Neural progenitor cell (in vitro differentiated cells): Measurements from ENCODE around the gene ANKRD6.

Experiments used
- EZH2 ChIP-seq: fragments of 200-600 bp; sonication (generic); IDR thresholded peaks from 2 replicates; pipeline ENCODE4 v1.6.1; 2017; ENCODE audit warnings: antibody characterized with exemption, mild to moderate bottlenecking, moderate library complexity
- EZH2phosphoT487 ChIP-seq: fragments of 200-600 bp; sonication (generic); IDR thresholded peaks from 2 replicates; pipeline ENCODE4 v1.6.1; 2017; ENCODE audit warnings: antibody characterized with exemption
- TF ChIP-seq, protein P1 (sequence below): fragments of 200-600 bp; sonication (generic); IDR thresholded peaks from 2 replicates; pipeline ENCODE4 v1.5.1; 2017; ENCODE audit warnings: antibody characterized with exemption, mild to moderate bottlenecking

DNA sequence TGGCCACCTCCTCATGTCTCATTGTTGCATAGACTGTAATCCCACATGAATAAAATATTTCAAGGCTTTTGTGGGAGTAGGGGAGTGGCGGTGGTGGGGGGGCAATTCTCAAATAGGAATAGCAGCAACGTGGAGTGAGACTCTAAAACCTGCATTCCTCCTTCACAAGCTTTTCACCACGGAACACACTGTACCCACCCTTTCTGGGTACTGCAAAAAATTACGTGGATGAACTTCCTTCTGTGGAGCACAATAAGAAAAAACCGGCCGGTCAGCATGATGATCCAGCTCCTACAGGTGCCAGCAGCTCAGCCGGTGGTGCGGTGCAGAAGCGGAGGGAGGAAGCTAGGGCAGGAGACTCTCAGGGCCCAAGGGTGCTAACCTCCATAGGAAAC, 19.9 kb upstream of the ANKRD6 start:
- TF ChIP-seq, protein P1, sequence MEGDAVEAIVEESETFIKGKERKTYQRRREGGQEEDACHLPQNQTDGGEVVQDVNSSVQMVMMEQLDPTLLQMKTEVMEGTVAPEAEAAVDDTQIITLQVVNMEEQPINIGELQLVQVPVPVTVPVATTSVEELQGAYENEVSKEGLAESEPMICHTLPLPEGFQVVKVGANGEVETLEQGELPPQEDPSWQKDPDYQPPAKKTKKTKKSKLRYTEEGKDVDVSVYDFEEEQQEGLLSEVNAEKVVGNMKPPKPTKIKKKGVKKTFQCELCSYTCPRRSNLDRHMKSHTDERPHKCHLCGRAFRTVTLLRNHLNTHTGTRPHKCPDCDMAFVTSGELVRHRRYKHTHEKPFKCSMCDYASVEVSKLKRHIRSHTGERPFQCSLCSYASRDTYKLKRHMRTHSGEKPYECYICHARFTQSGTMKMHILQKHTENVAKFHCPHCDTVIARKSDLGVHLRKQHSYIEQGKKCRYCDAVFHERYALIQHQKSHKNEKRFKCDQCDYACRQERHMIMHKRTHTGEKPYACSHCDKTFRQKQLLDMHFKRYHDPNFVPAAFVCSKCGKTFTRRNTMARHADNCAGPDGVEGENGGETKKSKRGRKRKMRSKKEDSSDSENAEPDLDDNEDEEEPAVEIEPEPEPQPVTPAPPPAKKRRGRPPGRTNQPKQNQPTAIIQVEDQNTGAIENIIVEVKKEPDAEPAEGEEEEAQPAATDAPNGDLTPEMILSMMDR, result no peak
- TF ChIP-seq EZH2 (no peak), EZH2phosphoT487 (no peak)
